Suprapubic skin (tissue), 4 donors: Measurements from ENCODE around the gene RB1. TPM values are rescaled to one million over a fixed set of nuclear protein-coding genes. Genes with fewer than 3 reads are reported as not detected.
A peak's percentile ranks its signal among the peaks of the same experiment; 100 is the strongest.

Experiments used
- DNase-seq, 2 donors: peaks; one replicate each; pipeline ENCODE4 v3.0.0-alpha.2; 2019; ENCODE audit warnings: low spot score in 2 of 2
- H3K27ac ChIP-seq: fragments of 200-600 bp; sonication (generic); one replicate; pipeline ENCODE4 v1.5.1; 2019
- H3K27me3 ChIP-seq: fragments of 200-600 bp; sonication (generic); one replicate; pipeline ENCODE4 v1.5.1; 2019
- H3K36me3 ChIP-seq: fragments of 200-600 bp; sonication (generic); one replicate; pipeline ENCODE4 v1.5.1; 2019
- H3K4me1 ChIP-seq: fragments of 200-600 bp; sonication (generic); one replicate; pipeline ENCODE4 v1.5.1; 2019
- H3K4me3 ChIP-seq: fragments of 200-600 bp; sonication (generic); one replicate; pipeline ENCODE4 v1.5.1; 2019; ENCODE audit warnings: mild to moderate bottlenecking
- H3K9me3 ChIP-seq: fragments of 200-600 bp; sonication (generic); one replicate; pipeline ENCODE4 v1.5.1; 2019
- EP300 ChIP-seq: sonication (generic); formaldehyde crosslinking; IDR thresholded peaks from one replicate; pipeline ENCODE4 v1.6.1; 2017; ENCODE audit warnings: antibody characterized with exemption
- POLR2A ChIP-seq, 2 donors: fragments of 450-650 bp; IDR thresholded peaks; one replicate each; pipeline ENCODE4 v1.6.1; 2017; ENCODE audit warnings: antibody characterized with exemption in 2 of 2, mild to moderate bottlenecking in 2 of 2, moderate library complexity in 2 of 2
- POLR2AphosphoS5 ChIP-seq, 3 donors: sonication (generic); formaldehyde crosslinking; IDR thresholded peaks; one replicate each; pipeline ENCODE4 v1.6.1; 2017; ENCODE audit warnings: antibody characterized with exemption in 3 of 3
- WGBS: methylation state at CpG from one replicate; pipeline ENCODE4 v1.1.5; 2018; 5-methylcytosine and 5-hydroxymethylcytosine counted together
- total RNA-seq, 4 donors: library from RNA; depleted of rRNA; stranded (reverse); fragments of >200 nt; gene quantifications; one replicate each; pipeline ENCODE4 v1.1.0, GENCODE V29; 2016
- TF ChIP-seq, protein P1 (sequence below), 2 donors: fragments of 200-600 bp in 1 of 2; fragments of 450-650 bp in 1 of 2; sonication (generic) in 1 of 2; IDR thresholded peaks; one replicate each; pipeline ENCODE4 v1.5.1; 2016 to 2019; ENCODE audit warnings: antibody characterized with exemption in 2 of 2, mild to moderate bottlenecking in 1 of 2, moderate library complexity in 1 of 2

The RB1 gene
- total RNA-seq, 4 donors from 2014 or later = 18.0 to 31.5 (median 20.7) TPM

DNA sequence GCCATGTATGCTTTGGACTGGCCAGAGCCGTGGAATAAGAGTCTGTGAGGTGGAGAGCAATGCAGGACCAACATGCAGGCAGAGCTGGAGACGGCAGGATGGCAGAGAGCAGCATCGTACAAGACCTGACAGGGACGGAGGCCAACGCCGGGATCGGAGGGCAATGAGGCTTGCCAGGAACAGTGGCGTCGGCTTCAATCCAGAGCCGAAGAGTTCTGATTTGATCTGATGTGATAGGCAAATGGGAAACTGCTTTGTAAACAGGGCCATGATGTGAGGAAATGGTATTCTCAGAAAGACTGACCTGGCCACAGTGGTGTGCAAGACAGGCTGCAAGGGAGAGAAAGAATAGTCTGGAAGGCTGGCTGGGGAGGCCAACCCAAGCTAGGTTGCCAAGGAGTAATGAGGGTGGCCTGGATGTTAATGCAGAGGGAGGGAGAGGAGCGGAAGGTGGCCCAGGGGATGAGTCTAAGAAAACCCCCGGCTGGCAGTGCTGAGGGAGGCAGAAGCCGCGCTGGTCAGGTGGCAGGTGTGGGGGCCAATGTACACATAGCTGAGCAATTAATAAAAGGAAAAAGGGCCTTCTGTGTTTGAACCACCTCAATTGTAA, 202.6 kb downstream of the RB1 start:
- 48% methylated on average over 14 of the region's 14 CpGs for WGBS
- no peaks in the 10 kb centered on the region for H3K36me3 ChIP-seq
- TF ChIP-seq POLR2A (IDR thresholded peaks at IDR 0.05) (no peak), EP300 (no peak), POLR2AphosphoS5 (IDR thresholded peaks at IDR 0.05) (no peak)
- TF ChIP-seq, protein P1, sequence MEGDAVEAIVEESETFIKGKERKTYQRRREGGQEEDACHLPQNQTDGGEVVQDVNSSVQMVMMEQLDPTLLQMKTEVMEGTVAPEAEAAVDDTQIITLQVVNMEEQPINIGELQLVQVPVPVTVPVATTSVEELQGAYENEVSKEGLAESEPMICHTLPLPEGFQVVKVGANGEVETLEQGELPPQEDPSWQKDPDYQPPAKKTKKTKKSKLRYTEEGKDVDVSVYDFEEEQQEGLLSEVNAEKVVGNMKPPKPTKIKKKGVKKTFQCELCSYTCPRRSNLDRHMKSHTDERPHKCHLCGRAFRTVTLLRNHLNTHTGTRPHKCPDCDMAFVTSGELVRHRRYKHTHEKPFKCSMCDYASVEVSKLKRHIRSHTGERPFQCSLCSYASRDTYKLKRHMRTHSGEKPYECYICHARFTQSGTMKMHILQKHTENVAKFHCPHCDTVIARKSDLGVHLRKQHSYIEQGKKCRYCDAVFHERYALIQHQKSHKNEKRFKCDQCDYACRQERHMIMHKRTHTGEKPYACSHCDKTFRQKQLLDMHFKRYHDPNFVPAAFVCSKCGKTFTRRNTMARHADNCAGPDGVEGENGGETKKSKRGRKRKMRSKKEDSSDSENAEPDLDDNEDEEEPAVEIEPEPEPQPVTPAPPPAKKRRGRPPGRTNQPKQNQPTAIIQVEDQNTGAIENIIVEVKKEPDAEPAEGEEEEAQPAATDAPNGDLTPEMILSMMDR (IDR thresholded peaks at IDR 0.05) = no peak
- peaks cover 37% of the 10 kb centered on the region for H3K4me1 ChIP-seq
- H3K27me3 ChIP-seq = no peaks in the 10 kb centered on the region
- no peak overlapping the region for H3K4me3 ChIP-seq
- H3K27ac ChIP-seq = peak overlapping the region; percentile 69
- DNase-seq = no peak
- no peaks in the 10 kb centered on the region for H3K9me3 ChIP-seq

DNA sequence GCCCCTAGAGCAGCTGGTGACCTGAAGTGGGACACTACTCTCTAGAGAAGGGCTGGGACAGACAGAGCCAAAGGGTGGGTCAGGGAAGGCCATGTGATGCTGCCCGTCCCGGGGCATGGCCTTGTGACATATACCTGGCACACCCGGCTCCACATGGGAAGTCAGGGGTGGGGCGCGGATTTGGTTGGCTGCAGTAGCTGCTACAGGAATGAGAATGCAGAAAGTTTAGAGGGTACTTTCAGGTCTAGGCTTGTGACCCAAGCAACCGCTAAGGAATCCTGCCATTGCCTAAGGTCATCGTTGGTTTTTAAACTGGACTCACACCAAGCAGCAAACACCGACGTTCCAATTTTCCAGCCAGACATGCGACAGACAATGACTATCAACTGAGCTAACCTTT, 203.5 kb downstream of the RB1 start:
- DNase-seq = no peak
- no peaks in the 10 kb centered on the region for H3K36me3 ChIP-seq
- no peaks in the 10 kb centered on the region for H3K9me3 ChIP-seq
- H3K4me3 ChIP-seq = no peak overlapping the region
- peaks cover 35% of the 10 kb centered on the region for H3K4me1 ChIP-seq
- 47% methylated on average over 5 of the region's 10 CpGs for WGBS
- no peaks in the 10 kb centered on the region for H3K27me3 ChIP-seq
- TF ChIP-seq POLR2AphosphoS5 (IDR thresholded peaks at IDR 0.05) (no peak), EP300 (no peak), POLR2A (IDR thresholded peaks at IDR 0.05) (no peak)
- TF ChIP-seq, protein P1 (IDR thresholded peaks at IDR 0.05) = no peak
- H3K27ac ChIP-seq = peak overlapping the region; percentile 69

DNA sequence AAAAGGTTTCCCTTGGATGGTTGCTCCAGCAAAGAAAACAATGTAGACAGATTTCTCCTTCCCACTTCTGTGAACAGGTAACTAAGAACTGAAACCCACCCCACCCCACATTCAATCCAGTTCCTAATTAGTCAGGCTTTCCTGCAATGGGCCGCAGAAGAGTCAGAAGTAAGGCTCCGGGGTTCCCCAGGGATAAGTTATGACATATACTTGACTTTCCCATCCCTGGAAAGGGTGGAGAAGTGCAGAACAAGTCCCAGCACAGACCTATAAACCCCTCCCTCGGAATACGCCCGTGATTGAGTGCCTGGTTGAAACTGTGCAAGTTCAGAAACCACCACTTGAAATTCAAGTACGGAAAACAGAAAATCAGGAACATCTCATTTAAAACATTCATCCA, 204.5 kb downstream of the RB1 start:
- no peaks in the 10 kb centered on the region for H3K27me3 ChIP-seq
- H3K36me3 ChIP-seq = no peaks in the 10 kb centered on the region
- no peak overlapping the region for H3K4me3 ChIP-seq
- DNase-seq = no peak
- peak overlapping the region; percentile 69 for H3K27ac ChIP-seq
- peaks cover 35% of the 10 kb centered on the region for H3K4me1 ChIP-seq
- TF ChIP-seq POLR2AphosphoS5 (IDR thresholded peaks at IDR 0.05) (no peak), EP300 (no peak), POLR2A (IDR thresholded peaks at IDR 0.05) (no peak)
- TF ChIP-seq, protein P1 (IDR thresholded peaks at IDR 0.05) = no peak
- 48% methylated on average over 6 of the region's 6 CpGs for WGBS
- H3K9me3 ChIP-seq = no peaks in the 10 kb centered on the region

DNA sequence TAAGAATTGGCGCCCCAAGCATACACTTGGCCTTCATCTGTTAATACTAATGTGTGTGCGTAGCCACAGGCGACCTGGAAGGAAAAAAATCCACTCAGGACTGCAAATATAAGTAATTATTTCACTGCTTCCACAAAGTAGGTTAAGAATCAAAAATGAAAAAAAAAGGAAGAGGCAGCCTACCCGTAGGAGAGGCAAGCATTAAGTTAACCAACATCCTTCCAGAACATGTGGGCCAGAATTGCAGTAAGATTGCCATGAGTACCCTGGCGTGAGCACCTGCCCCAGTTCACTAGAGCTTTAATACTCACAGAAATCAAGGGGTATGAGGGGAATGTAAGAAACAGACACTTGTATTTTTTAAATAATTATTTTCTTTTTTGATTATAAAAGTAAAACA, 207.1 kb downstream of the RB1 start:
- WGBS = 83% methylated on average over 5 of the region's 5 CpGs
- no peaks in the 10 kb centered on the region for H3K27me3 ChIP-seq
- H3K9me3 ChIP-seq = no peaks in the 10 kb centered on the region
- TF ChIP-seq POLR2A (IDR thresholded peaks at IDR 0.05) (no peak), POLR2AphosphoS5 (IDR thresholded peaks at IDR 0.05) (no peak), EP300 (no peak)
- TF ChIP-seq, protein P1 (IDR thresholded peaks at IDR 0.05) = no peak
- H3K4me1 ChIP-seq = peaks cover 21% of the 10 kb centered on the region
- H3K27ac ChIP-seq = no peak overlapping the region
- no peaks in the 10 kb centered on the region for H3K36me3 ChIP-seq
- H3K4me3 ChIP-seq = no peak overlapping the region
- no peak for DNase-seq

DNA sequence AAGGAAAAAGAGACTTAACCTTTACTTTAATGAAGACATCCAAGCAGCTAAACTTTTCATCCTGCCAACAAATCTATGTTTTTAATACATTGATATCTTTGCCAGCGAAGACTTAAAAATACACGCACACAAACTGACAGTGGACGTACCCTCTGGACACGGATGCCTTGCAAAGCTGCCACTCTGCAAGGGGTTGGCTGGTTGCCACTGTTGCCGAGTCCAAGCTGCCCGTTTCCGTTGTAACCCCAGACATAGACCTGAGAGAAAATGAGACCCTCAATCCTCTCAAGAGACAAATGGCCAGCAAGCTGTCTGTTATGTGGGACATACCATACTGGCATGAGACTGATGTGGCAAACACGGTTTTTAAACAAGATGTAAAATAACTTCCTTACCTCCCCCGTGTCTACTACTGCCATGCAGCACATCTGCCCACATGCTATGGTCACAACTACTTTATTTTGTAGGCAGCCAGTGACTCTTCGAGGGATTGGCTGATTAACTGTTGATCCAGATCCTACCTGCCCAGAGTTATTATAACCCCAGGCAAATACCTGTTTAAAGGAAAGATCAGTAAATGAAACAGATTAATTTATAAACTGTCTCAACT, 208.2 kb downstream of the RB1 start:
- H3K4me1 ChIP-seq = peaks cover 11% of the 10 kb centered on the region
- H3K9me3 ChIP-seq = no peaks in the 10 kb centered on the region
- no peak for TF ChIP-seq POLR2AphosphoS5 (IDR thresholded peaks at IDR 0.05)
- TF ChIP-seq, protein P1 (IDR thresholded peaks at IDR 0.05) = no peak
- no peak for TF ChIP-seq POLR2A (IDR thresholded peaks at IDR 0.05)
- no peak for TF ChIP-seq EP300
- no peak for DNase-seq
- H3K4me3 ChIP-seq = no peak overlapping the region
- H3K27me3 ChIP-seq = no peaks in the 10 kb centered on the region
- H3K27ac ChIP-seq = no peak overlapping the region
- WGBS = 55% methylated on average over 10 of the region's 10 CpGs
- no peaks in the 10 kb centered on the region for H3K36me3 ChIP-seq
